DND-41 (cell line): ENCODE results near the gene MRPL40.

Experiments
- ATAC-seq: fragments of 200-7000 bp; cut with Tn5 transposase; 3 replicates; pipeline ENCODE4 v1.9.1; 2021; ENCODE audit warnings: low read depth; ENCODE audit not compliant: insufficient read depth
- DNase-seq: peaks from one replicate; pipeline ENCODE4 v3.0.0-alpha.2; 2020
- H2AFZ ChIP-seq: 2 replicates; pipeline ENCODE4 v1.6.0; 2012; ENCODE audit warnings: low read depth, low read length
- H3K27ac ChIP-seq: 2 replicates; pipeline ENCODE4 v1.5.1; 2012; ENCODE audit warnings: low read length, inconsistent platforms
- H3K27me3 ChIP-seq: fragments of 200-600 bp; sonication (generic); 2 replicates; pipeline ENCODE4 v1.6.0; 2012; ENCODE audit warnings: low read length, mild to moderate bottlenecking, inconsistent platforms; ENCODE audit not compliant: insufficient read depth, poor library complexity
- H3K36me3 ChIP-seq: 2 replicates; pipeline ENCODE4 v1.5.1; 2012; ENCODE audit warnings: low read length, inconsistent platforms; ENCODE audit not compliant: insufficient read depth
- H3K4me1 ChIP-seq: 2 replicates; pipeline ENCODE4 v1.5.1; 2012; ENCODE audit warnings: mild to moderate bottlenecking, low read length; ENCODE audit not compliant: insufficient read depth
- H3K4me2 ChIP-seq: 2 replicates; pipeline ENCODE4 v1.6.0; 2012; ENCODE audit warnings: mild to moderate bottlenecking, moderate library complexity, low read length, inconsistent platforms; ENCODE audit not compliant: insufficient read depth
- H3K4me3 ChIP-seq, 2 experiments: fragments of 200-600 bp in 1 of 2; shearing (Covaris generic) in 1 of 2; 2 replicates each; pipeline ENCODE4 v1.5.1; 2012 to 2016; ENCODE audit warnings: inconsistent platforms in 2 of 2, low read length in 2 of 2, mild to moderate bottlenecking in 2 of 2, low read depth in 1 of 2, moderate library complexity in 1 of 2
- H3K79me2 ChIP-seq: 2 replicates; pipeline ENCODE4 v1.6.0; 2012; ENCODE audit warnings: low read length, inconsistent platforms; ENCODE audit not compliant: insufficient read depth
- H3K9ac ChIP-seq: 2 replicates; pipeline ENCODE4 v1.6.0; 2012; ENCODE audit warnings: low read depth, mild to moderate bottlenecking, inconsistent platforms, low read length, moderate library complexity
- H3K9me3 ChIP-seq: 2 replicates; pipeline ENCODE4 v1.5.1; 2012; ENCODE audit warnings: low read length, moderate library complexity, mild to moderate bottlenecking, inconsistent platforms; ENCODE audit not compliant: insufficient read depth, severe bottlenecking
- H4K20me1 ChIP-seq: 2 replicates; pipeline ENCODE4 v1.6.0; 2012; ENCODE audit warnings: low read length; ENCODE audit not compliant: insufficient read depth
- CTCF ChIP-seq: IDR thresholded peaks from 2 replicates; pipeline ENCODE4 v1.5.1; 2012; ENCODE audit warnings: borderline replicate concordance, low read length, moderate library complexity, mild to moderate bottlenecking; ENCODE audit not compliant: poor library complexity, severe bottlenecking; ENCODE audit errors: extremely low read depth
- EZH2 ChIP-seq: IDR thresholded peaks from 3 replicates; pipeline ENCODE4 v1.6.1; 2012; ENCODE audit warnings: borderline replicate concordance, low read depth, mild to moderate bottlenecking, moderate library complexity, low read length, inconsistent platforms; ENCODE audit not compliant: severe bottlenecking

MRPL40 gene

GRCh38 chr22:19447330-19448075 lies 15.2 kb downstream of the MRPL40 start, which contains the start of gene C22orf39:
TSS of gene C22orf39 (minus strand) at chr22:19447711. CDS start at chr22:19447688, 23 bp downstream.
- peak; percentile 90 for ATAC-seq

GRCh38 chr22:19448076-19448607 lies 15.8 kb downstream of the MRPL40 start:
- peak overlapping the region; percentile 90 for H3K27ac ChIP-seq

More at GRCh38 chr22:19447330-19448075, 15.2 kb downstream of the MRPL40 start, which contains the start of gene C22orf39:
- DNase-seq = peak; percentile 95
- Histone ChIP-seq H3K79me2 (peaks cover 74% of the 10 kb centered on the region), H3K9me3 (no peaks in the 10 kb centered on the region), H2AFZ (peak within 1 kb of the TSS; percentile 97), H3K27me3 (no peaks in the 10 kb centered on the region), H4K20me1 (peaks cover 26% of the 10 kb centered on the region), H3K36me3 (peaks cover 72% of the 10 kb centered on the region), H3K4me2 (peak within 1 kb of the TSS; percentile 88), H3K4me1 (peaks cover 53% of the 10 kb centered on the region), H3K27ac (peak within 1 kb of the TSS; percentile 90), H3K9ac (peak within 1 kb of the TSS; percentile 85), H3K4me3 (peak within 1 kb of the TSS; percentile 75 to 92)
- TF ChIP-seq CTCF = no peak
- no peak for TF ChIP-seq EZH2

GRCh38 chr22:19448739-19449421 lies 16.5 kb downstream of the MRPL40 start:
- Histone ChIP-seq H4K20me1 (peaks cover 21% of the 10 kb centered on the region), H3K4me3 (peak overlapping the region; percentile 75 to 92; a peak in 3 of 4 replicates), H3K9me3 (no peaks in the 10 kb centered on the region), H3K9ac (peak overlapping the region; percentile 85), H3K4me1 (peaks cover 49% of the 10 kb centered on the region), H2AFZ (no peak overlapping the region), H3K27me3 (no peaks in the 10 kb centered on the region), H3K27ac (peak overlapping the region; percentile 90), H3K79me2 (peaks cover 60% of the 10 kb centered on the region), H3K36me3 (peaks cover 74% of the 10 kb centered on the region), H3K4me2 (peak overlapping the region; percentile 88)
- DNase-seq (no peak), ATAC-seq (no peak)
- TF ChIP-seq CTCF = no peak
- TF ChIP-seq EZH2 = no peak

More at GRCh38 chr22:19448076-19448607, 15.8 kb downstream of the MRPL40 start:
- ATAC-seq (peak; percentile 44), DNase-seq (peak; percentile 59)
- no peak for TF ChIP-seq CTCF
- no peak for TF ChIP-seq EZH2
- Histone ChIP-seq H3K4me3 (peak overlapping the region; percentile 75 to 92), H3K4me1 (peaks cover 53% of the 10 kb centered on the region), H3K27me3 (no peaks in the 10 kb centered on the region), H3K9ac (peak overlapping the region; percentile 85), H3K9me3 (no peaks in the 10 kb centered on the region), H4K20me1 (peaks cover 23% of the 10 kb centered on the region), H3K4me2 (peak overlapping the region; percentile 88), H3K79me2 (peaks cover 68% of the 10 kb centered on the region), H2AFZ (peak overlapping the region; percentile 97), H3K36me3 (peaks cover 74% of the 10 kb centered on the region)
